ENCODE results near the gene RABGAP1L. TPM values are rescaled to one million over a fixed set of nuclear protein-coding genes. Genes with fewer than 3 reads are reported as not detected.

Gene RABGAP1L
- total and polyA plus RNA-seq, 12 donors = 13.0 to 167 (median 109) TPM

- no peaks in the 10 kb centered on the region for H3K36me3 ChIP-seq
- intact Hi-C loops (cut with DNase I) = no loop called here
- 74 to 79% methylated on average over 6 of the region's 6 CpGs for WGBS, 2 donors
- peaks cover 0 to 3% (median 0%) of the 10 kb centered on the region in 9 donors for H3K4me1 ChIP-seq
- H3K27me3 ChIP-seq = no peaks in the 10 kb centered on the region
- ATAC-seq (no peak), DNase-seq (no peak)
- no peak for TF ChIP-seq CTCF (IDR thresholded peaks at IDR 0.05)
- peaks cover 0 to 30% (median 0%) of the 10 kb centered on the region in 11 donors for H3K9me3 ChIP-seq
- H3K4me3 ChIP-seq = no peak overlapping the region
- H3K27ac ChIP-seq = no peak overlapping the region
Measured at GRCh38 chr1:174131032-174131638, 28.2 kb upstream of the RABGAP1L start.

GRCh38 chr1:174134003-174134659, 25.2 kb upstream of the RABGAP1L start:
- TF ChIP-seq CTCF (IDR thresholded peaks at IDR 0.05) = no peak
- DNase-seq = no peak
- peaks cover 0 to 19% (median 0%) of the 10 kb centered on the region in 11 donors for H3K9me3 ChIP-seq
- 92 to 98% methylated on average over 3 of the region's 3 CpGs for WGBS, 2 donors
- ATAC-seq = no peak
- no peaks in the 10 kb centered on the region for H3K27me3 ChIP-seq
- H3K4me3 ChIP-seq = no peak overlapping the region
- intact Hi-C loops (cut with DNase I) = no loop called here
- H3K36me3 ChIP-seq = no peaks in the 10 kb centered on the region
- peaks cover 0 to 3% (median 0%) of the 10 kb centered on the region in 9 donors for H3K4me1 ChIP-seq
- H3K27ac ChIP-seq = no peak overlapping the region

GRCh38 chr1:174135211-174135610, 24.1 kb upstream of the RABGAP1L start:
- Histone ChIP-seq H3K36me3 (no peaks in the 10 kb centered on the region), H3K4me3 (no peak overlapping the region), H3K4me1 (peaks cover 0 to 3% (median 0%) of the 10 kb centered on the region in 9 donors), H3K9me3 (peaks cover 0 to 11% (median 0%) of the 10 kb centered on the region in 11 donors), H3K27ac (no peak overlapping the region), H3K27me3 (no peaks in the 10 kb centered on the region)
- TF ChIP-seq CTCF (IDR thresholded peaks at IDR 0.05) = no peak
- WGBS, 2 donors = 58 to 64% methylated on average over 2 of the region's 2 CpGs
- intact Hi-C loops (cut with DNase I) = no loop called here
- ATAC-seq = no peak
- DNase-seq = no peak

DNA sequence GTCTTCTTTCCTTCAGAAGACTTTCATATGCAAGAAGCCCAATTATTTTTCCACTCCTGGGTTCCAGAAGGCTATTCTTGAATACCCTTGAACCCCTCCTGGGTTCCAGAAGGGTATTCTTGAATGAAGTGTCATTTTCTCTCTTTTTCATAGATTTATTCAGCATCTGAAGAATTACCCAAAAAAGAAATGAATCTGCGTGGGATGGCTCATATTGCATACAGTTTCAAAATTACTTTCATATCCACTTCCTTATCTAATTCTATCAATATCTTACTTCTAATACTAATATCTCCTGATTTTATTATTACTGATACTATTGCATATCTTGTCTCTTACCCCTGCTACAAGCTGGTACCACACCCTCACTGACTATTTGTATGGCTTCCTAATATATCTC, 22.6 kb upstream of the RABGAP1L start:
- no peak overlapping the region for H3K27ac ChIP-seq
- 90 to 98% methylated on average over 1 of the region's 1 CpG for WGBS, 2 donors
- H3K4me3 ChIP-seq = no peak overlapping the region
- no peaks in the 10 kb centered on the region for H3K27me3 ChIP-seq
- H3K4me1 ChIP-seq = peaks cover 0 to 3% (median 0%) of the 10 kb centered on the region in 9 donors
- DNase-seq (no peak), ATAC-seq (no peak)
- peaks cover 0 to 11% (median 0%) of the 10 kb centered on the region in 11 donors for H3K9me3 ChIP-seq
- intact Hi-C loops (cut with DNase I) = no loop called here
- no peak for TF ChIP-seq CTCF (IDR thresholded peaks at IDR 0.05)
- H3K36me3 ChIP-seq = no peaks in the 10 kb centered on the region
